Right ventricle myocardium inferior (tissue), 1 donor: ENCODE measurements around the gene ITPK1. TPM values are rescaled to one million over a fixed set of nuclear protein-coding genes. Genes with fewer than 3 reads are reported as not detected.

Experiments used
- ATAC-seq: fragments of 200-7000 bp; cut with Tn5 transposase; one replicate; pipeline ENCODE4 v1.9.1; 2020; ENCODE audit warnings: mild to moderate bottlenecking, moderate library complexity
- DNase-seq: peaks from one replicate; pipeline ENCODE4 v3.0.0; 2021; ENCODE audit errors: missing footprints
- intact Hi-C: fragments of 100-400 bp; cut with DNase I; formaldehyde crosslinking; loops from one replicate; pipeline ENCODE4 v1.11.0; 2022
- total RNA-seq: library from RNA; stranded (reverse); fragmentation: NEBNext Ultra II Directional; extraction: Animal tissue kit (Norgen Biotek cat#: 25700); gene quantifications from one replicate; pipeline ENCODE4 v1.2.1, GENCODE V29; 2021
- donor health status: DM: no; HTN: yes; CAD: no; lungs with severe emphysema.

The ITPK1 gene
- total RNA-seq, 1 donor from 2014 or later = 123 TPM

DNA sequence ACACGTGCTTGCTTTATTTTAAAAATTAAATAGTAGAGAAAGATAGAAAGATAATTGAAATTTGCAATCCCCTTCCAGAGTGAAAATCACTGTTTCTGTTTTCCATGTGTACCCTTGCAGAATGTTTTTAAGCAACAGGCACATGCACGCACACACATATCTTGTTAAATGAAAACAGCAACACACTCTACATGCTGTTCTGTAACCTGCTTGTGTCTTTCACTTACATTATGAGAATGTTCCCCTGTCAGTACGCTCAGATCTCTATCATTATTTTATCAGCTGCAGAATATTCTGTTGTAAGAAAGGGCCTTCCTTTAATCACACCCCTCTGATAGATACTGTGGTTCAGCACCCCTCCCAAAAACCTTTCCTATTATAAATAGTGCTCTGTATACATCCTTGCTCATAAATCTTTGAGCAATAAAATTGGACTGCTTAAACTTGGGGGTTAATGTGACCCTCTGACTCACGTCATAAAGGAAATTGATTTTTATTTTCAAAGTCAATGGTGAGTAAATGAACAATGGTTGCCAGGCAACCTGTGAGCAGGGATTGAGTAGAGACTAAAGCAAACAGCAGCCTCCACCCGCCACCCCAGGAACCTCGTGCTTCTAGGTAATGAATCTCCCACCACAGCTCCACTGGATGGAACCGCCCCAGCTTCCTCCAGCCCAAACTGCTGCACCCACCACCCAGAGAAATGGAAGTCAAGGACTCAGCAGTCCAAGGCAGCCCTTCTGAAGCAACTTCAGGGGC lies 224.7 kb downstream of the ITPK1 start:
- intact Hi-C loops = no loop called here

DNA sequence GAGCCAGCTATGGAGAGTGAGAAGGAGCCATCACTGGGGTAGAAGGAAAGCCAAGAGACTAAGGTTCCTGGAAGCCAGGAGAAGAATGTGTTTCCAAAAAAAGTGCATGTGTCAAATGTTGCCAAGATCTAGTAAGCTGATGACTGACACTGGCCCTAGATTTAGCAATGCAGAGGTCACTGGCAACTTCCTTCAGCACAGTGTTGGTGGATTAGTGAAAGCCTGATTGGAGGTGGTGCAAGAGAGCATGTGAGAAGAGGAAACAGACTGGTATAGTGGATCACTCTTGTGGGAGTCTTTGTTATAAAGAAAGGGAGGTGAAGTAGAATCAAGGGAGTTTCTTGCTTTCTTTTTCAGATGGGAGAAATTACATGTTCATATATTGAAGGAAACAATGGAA lies 226.8 kb downstream of the ITPK1 start:
- no peak for ATAC-seq

More for the DNA sequence above, 224.7 kb downstream of the ITPK1 start:
- DNase-seq (no peak), ATAC-seq (no peak)

DNA sequence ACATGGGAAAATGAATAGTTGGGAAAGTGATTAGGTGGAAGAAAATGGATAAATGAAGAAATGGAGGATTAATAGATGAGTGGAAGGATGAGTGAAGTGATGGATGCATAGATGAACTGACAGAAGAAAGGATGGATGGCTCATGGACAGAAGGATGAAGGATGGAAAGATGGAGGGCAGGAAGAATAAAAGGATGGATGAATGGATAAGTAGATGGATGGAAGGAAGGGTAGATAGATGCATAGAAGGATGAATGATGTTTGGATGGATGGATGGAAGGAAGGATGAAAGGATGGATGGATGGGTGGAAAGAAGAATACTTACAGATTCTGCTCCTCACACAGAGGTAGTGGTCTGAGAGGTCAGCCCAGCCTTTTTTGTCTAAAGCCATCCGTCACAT lies 228.6 kb downstream of the ITPK1 start:
- ATAC-seq (no peak), DNase-seq (no peak)
- intact Hi-C loops = no loop called here

More for the DNA sequence above, 226.8 kb downstream of the ITPK1 start:
- intact Hi-C loops = no loop called here
- DNase-seq = no peak

Other genes with a start within 250 kb of the ITPK1 start
- gene CHGA, start 192.8 kb downstream of the ITPK1 start, total RNA-seq = not detected
- gene MOAP1, start 69.0 kb upstream of the ITPK1 start, total RNA-seq = 52.5 TPM
- 23.0 TPM for gene LYSET, start 69.4 kb upstream of the ITPK1 start, total RNA-seq
- gene GON7, start 91.1 kb upstream of the ITPK1 start, total RNA-seq = 15.6 TPM
- 20.5 TPM for gene UBR7, start 91.3 kb upstream of the ITPK1 start, total RNA-seq
- 22.5 TPM for gene BTBD7, start 217.1 kb upstream of the ITPK1 start, total RNA-seq
- 0.51 TPM for gene COX8C, start 231.3 kb upstream of the ITPK1 start, total RNA-seq